ENCODE data around the gene SLCO1B3. TPM values are rescaled to one million over a fixed set of nuclear protein-coding genes. Genes with fewer than 3 reads are reported as not detected.

SLCO1B3 gene
- total and polyA plus RNA-seq, 9 of the 15 experiments (the other 6 are each of a cell fraction or from before 2014, with no cell fraction given) = not detected

- TF ChIP-seq HDAC3 (IDR thresholded peaks at IDR 0.05; ENCODE audit: borderline replicate concordance, partially characterized antibody) = no peak
- no peak for TF ChIP-seq CREBBP (IDR thresholded peaks at IDR 0.05; ENCODE audit: low read depth, low read length)
- TF ChIP-seq ARNT (IDR thresholded peaks at IDR 0.05) = no peak
- TF ChIP-seq ZNF511 (CRISPR knock-in tag; IDR thresholded peaks at IDR 0.05) = no peak
These were observed 121.4 kb downstream of the SLCO1B3 start (continued) for GRCh38 chr12:20931894-20932293.

- Histone ChIP-seq H2AFZ (ENCODE audit: low read depth, low read length) (no peak overlapping the region), H3K36me3 (ENCODE audit: control insufficient read depth, insufficient read depth, low read length) (no peaks in the 10 kb centered on the region), H3K9ac (ENCODE audit: insufficient read depth in 1 of 2, low read depth in 2 of 2, low read length in 2 of 2) (no peak overlapping the region), H4K20me1 (replicated peaks; ENCODE audit: control insufficient read depth, insufficient read depth, low read length) (no peaks in the 10 kb centered on the region), H3K4me1 (replicated peaks in 1 of 2; ENCODE audit: control insufficient read depth in 2 of 2, insufficient read depth in 2 of 2, low read length in 2 of 2) (no peaks in the 10 kb centered on the region), H3K9me1 (ENCODE audit: control insufficient read depth, insufficient read depth, low read length) (no peaks in the 10 kb centered on the region), H3K9me3 (replicated peaks; ENCODE audit: control insufficient read depth, insufficient read depth, low read depth, low read length) (no peaks in the 10 kb centered on the region), H3K27me3 (ENCODE audit: control insufficient read depth in 2 of 2, insufficient read depth in 2 of 2, low read length in 2 of 2) (no peaks in the 10 kb centered on the region), H3K4me3 (no peak overlapping the region), H3K79me2 (ENCODE audit: control insufficient read depth, insufficient read depth, low read length) (no peaks in the 10 kb centered on the region), H3K27ac (ENCODE audit: extremely low read depth, low read depth, low read length) (no peak overlapping the region), H3K4me2 (ENCODE audit: insufficient read depth, low read length) (no peak overlapping the region)
- DNase-seq (ENCODE audit: extremely low read depth in 1 of 4, low spot score in 3 of 4) (peak; percentile 6 to 24 (median 13)), ATAC-seq (no peak), FAIRE-seq (no peak)
- no TSS peak for BruUV-seq (replicated peaks)
- in situ Hi-C loops (cut with MboI) (no loop called here), intact Hi-C loops (cut with micrococcal nuclease) (no loop called here)
- whole genome bisulfite sequencing (ENCODE audit: insufficient coverage, low coverage, missing lambda C conversion rate) = 12% methylated on average over 5 of the region's 5 CpGs
- CTCF ChIA-PET (ENCODE audit: low intra/inter-chr PET ratio) = no interaction called here
- TF ChIP-seq ZNF3 (CRISPR knock-in tag; IDR thresholded peaks at IDR 0.05) = no peak
- no peak for TF ChIP-seq ZNF133 (CRISPR knock-in tag; IDR thresholded peaks at IDR 0.05)
- peak in 1 of 2 experiments; percentile 15; a peak in 1 of 4 replicates for TF ChIP-seq RAD21 (CRISPR knock-in tag; conservative IDR thresholded peaks at IDR 0.05 in 1 of 2, IDR thresholded peaks at IDR 0.05 in 1 of 2)
- TF ChIP-seq ZNF589 (CRISPR knock-in tag; IDR thresholded peaks at IDR 0.05; ENCODE audit: low read depth) = no peak
- peak in 2 of 3 experiments; percentile 30 to 31; a peak in 2 of 6 replicates for TF ChIP-seq CTCF (IDR thresholded peaks at IDR 0.05 in 2 of 3, conservative IDR thresholded peaks at IDR 0.05 in 1 of 3; ENCODE audit: insufficient read depth in 2 of 3, low read depth in 1 of 3, low read length in 3 of 3)
- no peak for TF ChIP-seq NUFIP1 (IDR thresholded peaks at IDR 0.05; ENCODE audit: partially characterized antibody)
- POLR2A ChIA-PET = no interaction called here
These were observed 136.2 kb downstream of the SLCO1B3 start for GRCh38 chr12:20946732-20947131.
